Fibroblast of lung (primary cell): ENCODE results near the gene STIM1. TPM values are rescaled to one million over a fixed set of nuclear protein-coding genes. Genes with fewer than 3 reads are reported as not detected.

Experiments
- DNase-seq, 2 donors: peaks; one replicate each; pipeline versions ENCODE4 v3.0.0 to v3.0.0-alpha.2; 2010; ENCODE audit warnings: low read depth in 2 of 2
- H2AFZ ChIP-seq: 2 replicates; pipeline ENCODE4 v1.5.1; 2012; ENCODE audit warnings: low read length, control low read depth, inconsistent platforms
- H3K27ac ChIP-seq: 2 replicates; pipeline ENCODE4 v1.5.1; 2011; ENCODE audit warnings: low read length, control low read depth; ENCODE audit not compliant: insufficient read depth
- H3K27me3 ChIP-seq: 2 replicates; pipeline ENCODE4 v1.5.1; 2011; ENCODE audit warnings: mild to moderate bottlenecking, low read length; ENCODE audit not compliant: control insufficient read depth, insufficient read depth
- H3K36me3 ChIP-seq: 2 replicates; pipeline ENCODE4 v1.5.1; 2011; ENCODE audit warnings: low read length; ENCODE audit not compliant: control insufficient read depth, insufficient read depth
- H3K4me1 ChIP-seq: 2 replicates; pipeline ENCODE4 v1.5.1; 2011; ENCODE audit warnings: low read length; ENCODE audit not compliant: control insufficient read depth, insufficient read depth; ENCODE audit errors: extremely low read depth
- H3K4me2 ChIP-seq: 2 replicates; pipeline ENCODE4 v1.5.1; 2011; ENCODE audit warnings: low read length, control low read depth; ENCODE audit not compliant: insufficient read depth; ENCODE audit errors: extremely low read depth
- H3K4me3 ChIP-seq, 4 experiments: fragments of 200-600 bp in 1 of 4; sonication (generic) in 1 of 4; replicated peaks in 1 of 4; 2 replicates each; pipeline ENCODE4 v1.5.1; 2011 to 2016; ENCODE audit warnings: low read length in 4 of 4, low read depth in 3 of 4, mild to moderate bottlenecking in 3 of 4, control low read depth in 2 of 4, inconsistent platforms in 1 of 4, mixed read lengths in 1 of 4; ENCODE audit not compliant: insufficient read depth in 1 of 4; ENCODE audit errors: control extremely low read depth in 1 of 4
- H3K79me2 ChIP-seq: 2 replicates; pipeline ENCODE4 v1.5.1; 2012; ENCODE audit warnings: mild to moderate bottlenecking, low read length, inconsistent platforms; ENCODE audit not compliant: control insufficient read depth, insufficient read depth
- H3K9ac ChIP-seq: 2 replicates; pipeline ENCODE4 v1.5.1; 2011; ENCODE audit warnings: mild to moderate bottlenecking, low read length, control low read depth; ENCODE audit not compliant: insufficient read depth
- H3K9me3 ChIP-seq: 2 replicates; pipeline ENCODE4 v1.5.1; 2012; ENCODE audit warnings: low read depth, low read length; ENCODE audit not compliant: control insufficient read depth, insufficient read depth
- H4K20me1 ChIP-seq: 2 replicates; pipeline ENCODE4 v1.5.1; 2011; ENCODE audit warnings: low read length; ENCODE audit not compliant: control insufficient read depth, insufficient read depth; ENCODE audit errors: extremely low read depth
- EZH2 ChIP-seq: IDR thresholded peaks from 2 replicates; pipeline ENCODE4 v1.5.1; 2012; ENCODE audit warnings: low read length, control low read depth, mild to moderate bottlenecking; ENCODE audit errors: missing control alignments
- polyA plus RNA-seq, 2 donors: library from polyadenylated mRNA; depleted of rRNA in 1 of 2; stranded (reverse) in 1 of 2; unstranded in 1 of 2; fragments of >200 nt; gene quantifications; 2 replicates each; pipeline ENCODE4 v1.2.1, GENCODE V29; 2011 to 2012; ENCODE audit warnings: missing spikeins in 1 of 2
- total RNA-seq: library from RNA; depleted of rRNA; stranded (reverse); fragments of >200 nt; gene quantifications from 2 replicates; pipeline ENCODE4 v1.2.1, GENCODE V29; 2014
- TF ChIP-seq, protein P1 (sequence below), 2 donors: IDR thresholded peaks in 1 of 2; conservative IDR thresholded peaks in 1 of 2; 1 replicate in 1 of 2; 2 replicates in 1 of 2; pipeline ENCODE4 v1.5.1; 2011 to 2012; ENCODE audit warnings: low read length in 2 of 2, control low read depth in 1 of 2, inconsistent platforms in 1 of 2, low read depth in 1 of 2, mild to moderate bottlenecking in 1 of 2

STIM1 gene
- total and polyA plus RNA-seq, 2 donors (not counting 1 experiment from before 2014, with no cell fraction given), result 38.1 to 44.6 TPM

DNA sequence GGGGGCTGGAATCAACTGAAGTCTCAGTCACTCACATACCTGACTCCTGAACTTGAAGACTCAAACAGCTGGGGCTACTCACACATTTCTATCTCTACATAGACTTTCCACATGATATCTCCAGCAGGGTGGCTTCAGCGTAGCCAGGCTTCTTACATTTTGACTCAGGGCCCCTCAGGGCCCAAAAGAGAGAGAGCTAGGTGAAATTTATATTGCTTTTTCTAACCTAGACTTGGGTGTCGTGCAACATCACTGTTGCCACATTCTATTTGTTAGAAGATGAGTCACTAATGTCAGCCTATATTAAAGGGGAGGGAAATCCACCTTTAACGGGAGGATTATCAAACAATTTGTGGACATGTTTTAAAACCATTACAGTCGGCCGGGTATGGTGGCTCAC, 167.2 kb downstream of the STIM1 start:
- H3K27ac ChIP-seq, result no peak overlapping the region
- no peak overlapping the region for H3K9ac ChIP-seq
- no peak overlapping the region for H3K4me3 ChIP-seq
- TF ChIP-seq, protein P1, sequence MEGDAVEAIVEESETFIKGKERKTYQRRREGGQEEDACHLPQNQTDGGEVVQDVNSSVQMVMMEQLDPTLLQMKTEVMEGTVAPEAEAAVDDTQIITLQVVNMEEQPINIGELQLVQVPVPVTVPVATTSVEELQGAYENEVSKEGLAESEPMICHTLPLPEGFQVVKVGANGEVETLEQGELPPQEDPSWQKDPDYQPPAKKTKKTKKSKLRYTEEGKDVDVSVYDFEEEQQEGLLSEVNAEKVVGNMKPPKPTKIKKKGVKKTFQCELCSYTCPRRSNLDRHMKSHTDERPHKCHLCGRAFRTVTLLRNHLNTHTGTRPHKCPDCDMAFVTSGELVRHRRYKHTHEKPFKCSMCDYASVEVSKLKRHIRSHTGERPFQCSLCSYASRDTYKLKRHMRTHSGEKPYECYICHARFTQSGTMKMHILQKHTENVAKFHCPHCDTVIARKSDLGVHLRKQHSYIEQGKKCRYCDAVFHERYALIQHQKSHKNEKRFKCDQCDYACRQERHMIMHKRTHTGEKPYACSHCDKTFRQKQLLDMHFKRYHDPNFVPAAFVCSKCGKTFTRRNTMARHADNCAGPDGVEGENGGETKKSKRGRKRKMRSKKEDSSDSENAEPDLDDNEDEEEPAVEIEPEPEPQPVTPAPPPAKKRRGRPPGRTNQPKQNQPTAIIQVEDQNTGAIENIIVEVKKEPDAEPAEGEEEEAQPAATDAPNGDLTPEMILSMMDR (conservative IDR thresholded peaks at IDR 0.05 in 1 of 2, IDR thresholded peaks at IDR 0.05 in 1 of 2; ENCODE audit: low read depth in 1 of 2, low read length in 2 of 2), result no peak
- TF ChIP-seq EZH2, result no peak
- H2AFZ ChIP-seq, result no peak overlapping the region
- H4K20me1 ChIP-seq, result no peaks in the 10 kb centered on the region
- no peaks in the 10 kb centered on the region for H3K79me2 ChIP-seq
- H3K9me3 ChIP-seq, result no peaks in the 10 kb centered on the region
- no peaks in the 10 kb centered on the region for H3K4me1 ChIP-seq
- H3K4me2 ChIP-seq, result no peak overlapping the region
- H3K36me3 ChIP-seq, result no peaks in the 10 kb centered on the region
- H3K27me3 ChIP-seq, result no peaks in the 10 kb centered on the region
- no peak for DNase-seq

GRCh38 chr11:4025248-4025966, 169.9 kb downstream of the STIM1 start:
- Histone ChIP-seq H3K79me2 (no peaks in the 10 kb centered on the region), H2AFZ (no peak overlapping the region), H3K4me2 (no peak overlapping the region), H3K36me3 (no peaks in the 10 kb centered on the region), H3K4me1 (no peaks in the 10 kb centered on the region), H3K9ac (no peak overlapping the region), H3K27ac (no peak overlapping the region), H3K4me3 (no peak overlapping the region), H3K9me3 (no peaks in the 10 kb centered on the region), H3K27me3 (no peaks in the 10 kb centered on the region), H4K20me1 (no peaks in the 10 kb centered on the region)
- DNase-seq, result peak; percentile 72 to 80
- TF ChIP-seq, protein P1 (conservative IDR thresholded peaks at IDR 0.05 in 1 of 2, IDR thresholded peaks at IDR 0.05 in 1 of 2; ENCODE audit: low read depth in 1 of 2, low read length in 2 of 2), result no peak
- no peak for TF ChIP-seq EZH2

DNA sequence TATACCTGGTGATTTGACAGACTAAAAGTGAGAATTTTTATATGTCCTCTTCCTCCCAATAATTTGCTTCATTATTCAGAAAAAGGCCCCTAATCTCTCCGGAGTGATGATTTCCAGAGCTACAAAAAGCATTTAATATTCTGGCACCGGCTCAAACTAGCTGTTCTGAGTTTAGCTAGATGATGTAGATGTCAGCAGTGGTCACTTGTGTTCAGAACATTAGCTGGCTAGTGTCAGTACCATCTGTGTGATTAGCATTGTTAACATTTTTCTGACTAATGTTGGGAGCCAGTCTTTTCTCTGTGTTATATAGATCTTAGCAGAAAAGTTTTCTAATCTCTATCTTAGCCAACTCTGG, 170.5 kb downstream of the STIM1 start:
- Histone ChIP-seq H3K27me3 (no peaks in the 10 kb centered on the region), H2AFZ (no peak overlapping the region), H4K20me1 (no peaks in the 10 kb centered on the region), H3K79me2 (no peaks in the 10 kb centered on the region), H3K9me3 (no peaks in the 10 kb centered on the region), H3K27ac (no peak overlapping the region), H3K9ac (no peak overlapping the region), H3K4me2 (no peak overlapping the region), H3K4me1 (no peaks in the 10 kb centered on the region), H3K36me3 (no peaks in the 10 kb centered on the region), H3K4me3 (no peak overlapping the region)
- DNase-seq, result peak; percentile 28 to 56
- no peak for TF ChIP-seq EZH2
- TF ChIP-seq, protein P1 (conservative IDR thresholded peaks at IDR 0.05 in 1 of 2, IDR thresholded peaks at IDR 0.05 in 1 of 2; ENCODE audit: low read depth in 1 of 2, low read length in 2 of 2), result no peak
